Measurements from ENCODE around the gene OSCP1.
A peak's percentile ranks its signal among the peaks of the same experiment; 100 is the strongest.

OSCP1 gene

GRCh38 chr1:36432616-36433015 lies 17.6 kb downstream of the OSCP1 start:
- Histone ChIP-seq H3K4me1 (ENCODE audit: control insufficient read depth, insufficient read depth, low read depth, low read length) (peaks cover 11% of the 10 kb centered on the region), H4K91ac (ENCODE audit: low read length) (no peak overlapping the region), H2AFZ (ENCODE audit: low read depth, low read length) (no peak overlapping the region), H2BK15ac (ENCODE audit: low read depth, poor library complexity, severe bottlenecking) (no peak overlapping the region), H2BK5ac (ENCODE audit: low read depth, low read length, poor library complexity, severe bottlenecking) (no peak overlapping the region), H3K4me3 (ENCODE audit: insufficient read depth in 1 of 2, low read depth in 1 of 2, low read length in 2 of 2) (no peak overlapping the region), H3K9me3 (ENCODE audit: control insufficient read depth, low read length) (no peaks in the 10 kb centered on the region), H2BK120ac (ENCODE audit: low read depth, low read length) (no peak overlapping the region), H2BK12ac (ENCODE audit: low read length in 2 of 2) (no peak overlapping the region), H3K36me3 (ENCODE audit: control insufficient read depth in 1 of 2, insufficient read depth in 2 of 2, low read depth in 1 of 2, low read length in 2 of 2) (peaks cover 9 to 47% of the 10 kb centered on the region in 2 experiments), H3K4me2 (ENCODE audit: low read length, poor library complexity, severe bottlenecking) (peak overlapping the region; percentile 53), H2AK5ac (ENCODE audit: low read length, severe bottlenecking) (no peak overlapping the region), H4K8ac (ENCODE audit: low read length) (no peak overlapping the region), H3K27me3 (ENCODE audit: control insufficient read depth in 1 of 2, insufficient read depth in 1 of 2, low read length in 2 of 2) (no peaks in the 10 kb centered on the region), H3K79me1 (replicated peaks; ENCODE audit: low read length, poor library complexity, severe bottlenecking) (peaks cover under 1% of the 10 kb centered on the region), H3K9ac (ENCODE audit: low read length) (no peak overlapping the region), H3K18ac (ENCODE audit: low read depth in 1 of 2, low read length in 2 of 2) (no peak overlapping the region), H3K27ac (ENCODE audit: low read length, poor library complexity, severe bottlenecking) (peak overlapping the region; percentile 43), H3K23ac (ENCODE audit: low read length in 2 of 2) (no peak overlapping the region), H3K4ac (ENCODE audit: low read depth in 1 of 2, low read length in 2 of 2) (no peak overlapping the region), H3K14ac (ENCODE audit: low read length in 2 of 2) (no peak overlapping the region)
- no peak for DNase-seq
- 100% methylated on average over 3 of the region's 4 CpGs for WGBS

- no peak overlapping the region for H3K23ac ChIP-seq (ENCODE audit: low read length in 2 of 2)
- 79% methylated on average over 4 of the region's 4 CpGs for WGBS
- H3K4me2 ChIP-seq (ENCODE audit: low read length, poor library complexity, severe bottlenecking) = no peak overlapping the region
- no peak overlapping the region for H2BK5ac ChIP-seq (ENCODE audit: low read depth, low read length, poor library complexity, severe bottlenecking)
- no peak overlapping the region for H3K4ac ChIP-seq (ENCODE audit: low read depth in 1 of 2, low read length in 2 of 2)
- H2AK5ac ChIP-seq (ENCODE audit: low read length, severe bottlenecking) = no peak overlapping the region
- no peaks in the 10 kb centered on the region for H3K9me3 ChIP-seq (ENCODE audit: control insufficient read depth, low read length)
- no peak overlapping the region for H3K14ac ChIP-seq (ENCODE audit: low read length in 2 of 2)
- H4K91ac ChIP-seq (ENCODE audit: low read length) = no peak overlapping the region
- no peak overlapping the region for H2BK120ac ChIP-seq (ENCODE audit: low read depth, low read length)
- no peak overlapping the region for H2AFZ ChIP-seq (ENCODE audit: low read depth, low read length)
- H3K4me1 ChIP-seq (ENCODE audit: control insufficient read depth, insufficient read depth, low read depth, low read length) = no peaks in the 10 kb centered on the region
- no peak overlapping the region for H2BK15ac ChIP-seq (ENCODE audit: low read depth, poor library complexity, severe bottlenecking)
- H3K79me1 ChIP-seq (replicated peaks; ENCODE audit: low read length, poor library complexity, severe bottlenecking) = peaks cover 3% of the 10 kb centered on the region
- H3K27me3 ChIP-seq (ENCODE audit: control insufficient read depth in 1 of 2, insufficient read depth in 1 of 2, low read length in 2 of 2) = no peaks in the 10 kb centered on the region
- no peak overlapping the region for H3K18ac ChIP-seq (ENCODE audit: low read depth in 1 of 2, low read length in 2 of 2)
- H3K9ac ChIP-seq (ENCODE audit: low read length) = no peak overlapping the region
- peaks cover 13 to 39% of the 10 kb centered on the region in 2 experiments for H3K36me3 ChIP-seq (ENCODE audit: control insufficient read depth in 1 of 2, insufficient read depth in 2 of 2, low read depth in 1 of 2, low read length in 2 of 2)
- no peak overlapping the region for H3K4me3 ChIP-seq (ENCODE audit: insufficient read depth in 1 of 2, low read depth in 1 of 2, low read length in 2 of 2)
- H2BK12ac ChIP-seq (ENCODE audit: low read length in 2 of 2) = no peak overlapping the region
- H3K27ac ChIP-seq (ENCODE audit: low read length, poor library complexity, severe bottlenecking) = no peak overlapping the region
- DNase-seq = no peak
- H4K8ac ChIP-seq (ENCODE audit: low read length) = no peak overlapping the region
Measured at GRCh38 chr1:36425791-36426190, 24.5 kb downstream of the OSCP1 start.

- Histone ChIP-seq H3K4me1 (ENCODE audit: control insufficient read depth, insufficient read depth, low read depth, low read length) (peaks cover 2% of the 10 kb centered on the region), H2AFZ (ENCODE audit: low read depth, low read length) (no peak overlapping the region), H4K8ac (ENCODE audit: low read length) (no peak overlapping the region), H2BK12ac (ENCODE audit: low read length in 2 of 2) (no peak overlapping the region), H3K4me3 (ENCODE audit: insufficient read depth in 1 of 2, low read depth in 1 of 2, low read length in 2 of 2) (no peak overlapping the region), H3K27me3 (ENCODE audit: control insufficient read depth in 1 of 2, insufficient read depth in 1 of 2, low read length in 2 of 2) (no peaks in the 10 kb centered on the region), H3K27ac (ENCODE audit: low read length, poor library complexity, severe bottlenecking) (no peak overlapping the region), H3K9ac (ENCODE audit: low read length) (no peak overlapping the region), H2BK5ac (ENCODE audit: low read depth, low read length, poor library complexity, severe bottlenecking) (no peak overlapping the region), H3K23ac (ENCODE audit: low read length in 2 of 2) (no peak overlapping the region), H3K79me1 (replicated peaks; ENCODE audit: low read length, poor library complexity, severe bottlenecking) (peaks cover 3% of the 10 kb centered on the region), H3K4ac (ENCODE audit: low read depth in 1 of 2, low read length in 2 of 2) (no peak overlapping the region), H4K91ac (ENCODE audit: low read length) (no peak overlapping the region), H2BK120ac (ENCODE audit: low read depth, low read length) (no peak overlapping the region), H2AK5ac (ENCODE audit: low read length, severe bottlenecking) (no peak overlapping the region), H2BK15ac (ENCODE audit: low read depth, poor library complexity, severe bottlenecking) (no peak overlapping the region), H3K4me2 (ENCODE audit: low read length, poor library complexity, severe bottlenecking) (no peak overlapping the region), H3K9me3 (ENCODE audit: control insufficient read depth, low read length) (no peaks in the 10 kb centered on the region), H3K14ac (ENCODE audit: low read length in 2 of 2) (no peak overlapping the region), H3K36me3 (ENCODE audit: control insufficient read depth in 1 of 2, insufficient read depth in 2 of 2, low read depth in 1 of 2, low read length in 2 of 2) (peaks cover 16 to 46% of the 10 kb centered on the region in 2 experiments), H3K18ac (ENCODE audit: low read depth in 1 of 2, low read length in 2 of 2) (no peak overlapping the region)
- no peak for DNase-seq
- WGBS = 94% methylated on average over 6 of the region's 7 CpGs
Measured at GRCh38 chr1:36421649-36422048, 28.6 kb downstream of the OSCP1 start.

- Histone ChIP-seq H3K9ac (ENCODE audit: low read length) (peak overlapping the region; percentile 56), H2BK5ac (ENCODE audit: low read depth, low read length, poor library complexity, severe bottlenecking) (no peak overlapping the region), H2BK120ac (ENCODE audit: low read depth, low read length) (no peak overlapping the region), H3K79me1 (replicated peaks; ENCODE audit: low read length, poor library complexity, severe bottlenecking) (no peaks in the 10 kb centered on the region), H2BK15ac (ENCODE audit: low read depth, poor library complexity, severe bottlenecking) (no peak overlapping the region), H3K23ac (ENCODE audit: low read length in 2 of 2) (no peak overlapping the region), H3K4ac (ENCODE audit: low read depth in 1 of 2, low read length in 2 of 2) (no peak overlapping the region), H4K8ac (ENCODE audit: low read length) (no peak overlapping the region), H3K4me1 (ENCODE audit: control insufficient read depth, insufficient read depth, low read depth, low read length) (peaks cover 2% of the 10 kb centered on the region), H3K14ac (ENCODE audit: low read length in 2 of 2) (no peak overlapping the region), H3K27ac (ENCODE audit: low read length, poor library complexity, severe bottlenecking) (no peak overlapping the region), H2AFZ (ENCODE audit: low read depth, low read length) (no peak overlapping the region), H3K9me3 (ENCODE audit: control insufficient read depth, low read length) (no peaks in the 10 kb centered on the region), H4K91ac (ENCODE audit: low read length) (no peak overlapping the region), H3K36me3 (ENCODE audit: control insufficient read depth in 1 of 2, insufficient read depth in 2 of 2, low read depth in 1 of 2, low read length in 2 of 2) (peaks cover 15 to 49% of the 10 kb centered on the region in 2 experiments), H3K18ac (ENCODE audit: low read depth in 1 of 2, low read length in 2 of 2) (peak overlapping the region in 1 of 2 experiments; percentile 37), H3K27me3 (ENCODE audit: control insufficient read depth in 1 of 2, insufficient read depth in 1 of 2, low read length in 2 of 2) (no peaks in the 10 kb centered on the region), H2AK5ac (ENCODE audit: low read length, severe bottlenecking) (peak overlapping the region; percentile 51), H2BK12ac (ENCODE audit: low read length in 2 of 2) (peak overlapping the region in 1 of 2 experiments; percentile 69), H3K4me2 (ENCODE audit: low read length, poor library complexity, severe bottlenecking) (no peak overlapping the region), H3K4me3 (ENCODE audit: insufficient read depth in 1 of 2, low read depth in 1 of 2, low read length in 2 of 2) (peak overlapping the region in 1 of 2 experiments; percentile 45)
- 27% methylated on average over 13 of the region's 13 CpGs for WGBS
- peak; percentile 86 for DNase-seq
Measured at GRCh38 chr1:36420836-36421317, 29.4 kb downstream of the OSCP1 start.

Measured in mesenchymal stem cell (in vitro differentiated cells and primary cell).